Transverse colon (tissue), 4 donors: ENCODE data around the gene PCSK6.

Experiments used
- CTCF ChIP-seq, 5 experiments: fragments of 200-600 bp in 3 of 5; fragments of 450-650 bp in 2 of 5; sonication (generic) in 3 of 5; IDR thresholded peaks; 1 replicate in 2 of 5; 2 replicates in 3 of 5; pipeline ENCODE4 v1.5.1; 2016 to 2017; ENCODE audit warnings: antibody characterized with exemption in 5 of 5, inconsistent platforms in 3 of 5, mild to moderate bottlenecking in 2 of 5, moderate library complexity in 1 of 5
- EP300 ChIP-seq: sonication (generic); formaldehyde crosslinking; IDR thresholded peaks from one replicate; pipeline ENCODE4 v1.6.1; 2017; ENCODE audit warnings: antibody characterized with exemption, low read depth
- POLR2A ChIP-seq: fragments of 450-650 bp; IDR thresholded peaks from one replicate; pipeline ENCODE4 v1.6.1; 2016; ENCODE audit warnings: antibody characterized with exemption, mild to moderate bottlenecking, moderate library complexity
- POLR2AphosphoS5 ChIP-seq, 3 donors: sonication (generic); formaldehyde crosslinking; IDR thresholded peaks; one replicate each; pipeline ENCODE4 v1.6.1; 2016; ENCODE audit warnings: antibody characterized with exemption in 3 of 3

DNA sequence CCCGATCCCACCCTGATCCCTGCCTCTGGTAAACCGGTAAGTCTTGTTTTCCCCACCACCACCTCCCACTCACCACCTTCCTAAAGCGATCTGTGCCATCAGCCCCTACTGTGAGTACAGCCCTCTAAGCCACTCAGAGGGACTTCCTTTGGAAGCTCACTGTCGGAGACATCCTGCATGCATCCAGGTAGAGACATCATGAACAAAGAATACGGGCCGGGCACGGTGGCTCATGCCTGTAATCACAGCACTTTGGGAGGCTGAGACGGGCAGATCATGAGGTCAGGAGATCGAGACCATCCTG is 13.7 kb upstream of the PCSK6 start:
- TF ChIP-seq POLR2A (no peak), CTCF (IDR thresholded peaks at IDR 0.05) (no peak), POLR2AphosphoS5 (IDR thresholded peaks at IDR 0.05) (no peak), EP300 (no peak)
